WTC11 (cell line): ENCODE results near the gene MNX1. TPM values are rescaled to one million over a fixed set of nuclear protein-coding genes. Genes with fewer than 3 reads are reported as not detected.

ENCODE experiments used
- ATAC-seq: fragments of 200-7000 bp; cut with Tn5 transposase; 2 replicates; pipeline ENCODE4 v1.10.0; 2021; ENCODE audit warnings: mild to moderate bottlenecking, moderate library complexity
- CTCF ChIA-PET: fragments of 300-600 bp; sonication (Branson Sonifier 250); formaldehyde crosslinking; loops from one replicate; lab custom pipeline; 2021; ENCODE audit warnings: antibody characterized with exemption; lab: Charles Lee
- POLR2A ChIA-PET: fragments of 350-600 bp; sonication (Branson Sonifier 250); formaldehyde crosslinking; loops from one replicate; lab custom pipeline; 2021; ENCODE audit warnings: antibody characterized with exemption; lab: Charles Lee
- DNase-seq: peaks from one replicate; pipeline ENCODE4 v3.0.0; 2021; ENCODE audit warnings: low spot score
- H3K27ac Mint-ChIP-seq: 2 replicates; pipeline ENCODE4 v1.8.0; 2021; ENCODE audit warnings: mixed read lengths
- H3K27me3 Mint-ChIP-seq: 2 replicates; pipeline ENCODE4 v1.8.0; 2021; ENCODE audit warnings: low read depth, mild to moderate bottlenecking, moderate library complexity, mixed read lengths
- H3K36me3 Mint-ChIP-seq: 2 replicates; pipeline ENCODE4 v1.8.0; 2021; ENCODE audit warnings: mixed read lengths
- H3K4me1 Mint-ChIP-seq: 2 replicates; pipeline ENCODE4 v1.8.0; 2022; ENCODE audit warnings: mixed read lengths
- H3K4me3 Mint-ChIP-seq: 2 replicates; pipeline ENCODE4 v1.8.0; 2021; ENCODE audit warnings: mild to moderate bottlenecking, moderate library complexity, mixed read lengths
- H3K9me3 Mint-ChIP-seq: 2 replicates; pipeline ENCODE4 v1.8.0; 2021; ENCODE audit warnings: mixed read lengths
- AFF4 ChIP-seq: sonication (generic); formaldehyde crosslinking; IDR thresholded peaks from 2 replicates; pipeline ENCODE4 v1.8.1; 2023; ENCODE audit warnings: mild to moderate bottlenecking, missing genetic modification reagents, borderline replicate concordance
- ARID4B ChIP-seq: sonication (generic); formaldehyde crosslinking; IDR thresholded peaks from 2 replicates; pipeline ENCODE4 v1.8.0; 2023; ENCODE audit warnings: missing genetic modification reagents, mild to moderate bottlenecking, borderline replicate concordance
- ATF2 ChIP-seq: sonication (generic); formaldehyde crosslinking; IDR thresholded peaks from 2 replicates; pipeline ENCODE4 v1.8.1; 2022; ENCODE audit warnings: low read depth, missing genetic modification reagents, borderline replicate concordance
- CDX4 ChIP-seq: fragments of 250-450 bp; sonication (Bioruptor Pico); IDR thresholded peaks from 2 replicates; pipeline ENCODE4 v1.9.0; 2021; ENCODE audit warnings: moderate library complexity, mild to moderate bottlenecking, inconsistent platforms, borderline replicate concordance
- CREM ChIP-seq: sonication (generic); formaldehyde crosslinking; IDR thresholded peaks from 2 replicates; pipeline ENCODE4 v1.8.1; 2022; ENCODE audit warnings: mild to moderate bottlenecking, missing genetic modification reagents, moderate library complexity
- ETV6 ChIP-seq: sonication (generic); formaldehyde crosslinking; IDR thresholded peaks from 2 replicates; pipeline ENCODE4 v1.8.1; 2022; ENCODE audit warnings: mild to moderate bottlenecking, missing genetic modification reagents
- FOXP1 ChIP-seq: sonication (generic); formaldehyde crosslinking; IDR thresholded peaks from 2 replicates; pipeline ENCODE4 v1.8.0; 2022; ENCODE audit warnings: missing genetic modification reagents, mild to moderate bottlenecking, moderate library complexity, borderline replicate concordance
- GTF2I ChIP-seq: fragments of 250-450 bp; sonication (Bioruptor Pico); conservative IDR thresholded peaks from 2 replicates; pipeline ENCODE4 v1.4.0; 2021; ENCODE audit warnings: mild to moderate bottlenecking
- PREB ChIP-seq: sonication (generic); formaldehyde crosslinking; IDR thresholded peaks from 2 replicates; pipeline ENCODE4 v1.8.1; 2022; ENCODE audit warnings: mild to moderate bottlenecking, missing genetic modification reagents, moderate library complexity, borderline replicate concordance
- RELA ChIP-seq: sonication (generic); formaldehyde crosslinking; IDR thresholded peaks from 2 replicates; pipeline ENCODE4 v1.8.1; 2022; ENCODE audit warnings: missing genetic modification reagents, mild to moderate bottlenecking, borderline replicate concordance
- SOX15 ChIP-seq: fragments of 250-450 bp; sonication (Bioruptor Pico); IDR thresholded peaks from 2 replicates; pipeline ENCODE4 v1.9.0; 2021; ENCODE audit warnings: mild to moderate bottlenecking
- TEAD1 ChIP-seq: sonication (generic); formaldehyde crosslinking; IDR thresholded peaks from 2 replicates; pipeline ENCODE4 v1.8.0; 2022; ENCODE audit warnings: mild to moderate bottlenecking, missing genetic modification reagents
- ZNF138 ChIP-seq: sonication (generic); formaldehyde crosslinking; conservative IDR thresholded peaks from 2 replicates; pipeline ENCODE4 v1.8.1; 2022; ENCODE audit warnings: mild to moderate bottlenecking, moderate library complexity, missing genetic modification reagents
- ZNF317 ChIP-seq: sonication (generic); formaldehyde crosslinking; IDR thresholded peaks from 2 replicates; pipeline ENCODE4 v1.8.1; 2023; ENCODE audit warnings: low read depth, mild to moderate bottlenecking, moderate library complexity, missing genetic modification reagents, borderline replicate concordance
- ZNF396 ChIP-seq: fragments of 250-450 bp; sonication (Bioruptor Pico); IDR thresholded peaks from 2 replicates; pipeline ENCODE4 v1.8.0; 2021; ENCODE audit warnings: mild to moderate bottlenecking, moderate library complexity, borderline replicate concordance
- ZNF512 ChIP-seq: sonication (generic); formaldehyde crosslinking; IDR thresholded peaks from 2 replicates; pipeline ENCODE4 v1.8.1; 2022; ENCODE audit warnings: missing genetic modification reagents, borderline replicate concordance
- total RNA-seq: library from RNA; stranded (reverse); gene quantifications from 3 replicates; pipeline ENCODE4 v1.2.3, GENCODE V29; 2021

Gene MNX1
- total RNA-seq, 1 experiment from 2014 or later: 0.46 TPM

GRCh38 chr7:156998988-156999957 lies 11.2 kb downstream of the MNX1 start:
- Mint-ChIP-seq H3K27me3 (peaks cover 95% of the 10 kb centered on the region), H3K27ac (no peak overlapping the region), H3K9me3 (no peaks in the 10 kb centered on the region), H3K4me1 (peaks cover 27% of the 10 kb centered on the region), H3K4me3 (peak overlapping the region; percentile 49), H3K36me3 (no peaks in the 10 kb centered on the region)
- POLR2A ChIA-PET: no interaction called here
- CTCF ChIA-PET: interaction anchor here (0.7 kb wide), 1 partner anchor 26 kb away, joined by 3 read pairs; no protein-coding TSS in a partner anchor
- peak; percentile 5; the same call in 1 of the 2 replicates for ATAC-seq
- TF ChIP-seq RELA (CRISPR knock-in tag) (no peak), ATF2 (CRISPR knock-in tag) (no peak), FOXP1 (CRISPR knock-in tag) (no peak), AFF4 (CRISPR knock-in tag) (no peak), SOX15 (CRISPR knock-in tag) (no peak)
- DNase-seq: peak; percentile 46

- Mint-ChIP-seq H3K4me1 (peaks cover 8% of the 10 kb centered on the region), H3K4me3 (no peak overlapping the region), H3K27me3 (peaks cover 59% of the 10 kb centered on the region), H3K36me3 (no peaks in the 10 kb centered on the region), H3K27ac (no peak overlapping the region), H3K9me3 (no peaks in the 10 kb centered on the region)
- ATAC-seq: no peak
- CTCF ChIA-PET: interaction anchor here (0.5 to 1.5 kb wide), 4 partner anchors 18 to 279 kb away, joined by 3 to 5 read pairs (median 3); no protein-coding TSS in a partner anchor
- no peak for DNase-seq
- TF ChIP-seq CREM (CRISPR knock-in tag) (no peak), ZNF317 (CRISPR knock-in tag) (no peak), CDX4 (CRISPR knock-in tag) (no peak), ZNF396 (CRISPR knock-in tag) (no peak), GTF2I (CRISPR knock-in tag) (no peak), TEAD1 (no peak), ZNF138 (no peak), ETV6 (no peak)
- POLR2A ChIA-PET: no interaction called here
Observed at GRCh38 chr7:156994417-156994816, 16.0 kb downstream of the MNX1 start.

- Mint-ChIP-seq H3K4me1 (peaks cover 4% of the 10 kb centered on the region; the same call in 1 of the 2 replicates), H3K4me3 (no peak overlapping the region), H3K9me3 (no peaks in the 10 kb centered on the region), H3K36me3 (no peaks in the 10 kb centered on the region), H3K27me3 (peaks cover 53% of the 10 kb centered on the region), H3K27ac (no peak overlapping the region)
- CTCF ChIA-PET: interaction anchor here (0.5 to 1.5 kb wide), 4 partner anchors 19 to 280 kb away, joined by 3 to 5 read pairs (median 3); no protein-coding TSS in a partner anchor
- POLR2A ChIA-PET: no interaction called here
- no peak for DNase-seq
- ATAC-seq: no peak; the same call in 1 of the 2 replicates
- TF ChIP-seq ARID4B (CRISPR knock-in tag) (no peak), ZNF512 (CRISPR knock-in tag) (no peak), PREB (CRISPR knock-in tag) (no peak), ZNF317 (CRISPR knock-in tag) (no peak), ZNF138 (no peak), SOX15 (CRISPR knock-in tag) (no peak)
Observed at GRCh38 chr7:156993925-156994235, 16.6 kb downstream of the MNX1 start.
